HUES6 (cell line): ENCODE measurements around the gene HEXA.
A peak's percentile ranks its signal among the peaks of the same experiment; 100 is the strongest.

Experiments used
- H3K27ac ChIP-seq: 2 replicates; pipeline ENCODE4 v1.7.0; 2013; ENCODE audit warnings: low read depth, mild to moderate bottlenecking, low read length, inconsistent platforms
- H3K27me3 ChIP-seq: 2 replicates; pipeline ENCODE4 v1.6.1; 2013; ENCODE audit warnings: low read length; ENCODE audit not compliant: control insufficient read depth, insufficient read depth
- H3K36me3 ChIP-seq: 2 replicates; pipeline ENCODE4 v1.6.1; 2013; ENCODE audit warnings: low read length; ENCODE audit not compliant: control insufficient read depth, insufficient read depth
- H3K4me1 ChIP-seq: 2 replicates; pipeline ENCODE4 v1.6.1; 2013; ENCODE audit warnings: low read length; ENCODE audit not compliant: control insufficient read depth, insufficient read depth
- H3K4me3 ChIP-seq: 2 replicates; pipeline ENCODE4 v1.5.1; 2013; ENCODE audit warnings: low read depth, low read length
- H3K9ac ChIP-seq: one replicate; pipeline ENCODE4 v1.6.1; 2013; ENCODE audit warnings: mild to moderate bottlenecking, low read length
- H3K9me3 ChIP-seq: 2 replicates; pipeline ENCODE4 v1.6.1; 2013; ENCODE audit warnings: low read depth, low read length; ENCODE audit not compliant: control insufficient read depth, insufficient read depth

The HEXA gene

GRCh38 chr15:72377331-72377730, 1.5 kb upstream of the HEXA start:
- no peak overlapping the region for H3K4me3 ChIP-seq
- H3K9ac ChIP-seq, result no peak overlapping the region
- H3K9me3 ChIP-seq, result no peaks in the 10 kb centered on the region
- peaks cover 14% of the 10 kb centered on the region; the same call in 1 of the 2 replicates for H3K27me3 ChIP-seq
- H3K36me3 ChIP-seq, result no peaks in the 10 kb centered on the region
- no peak overlapping the region for H3K27ac ChIP-seq
- no peaks in the 10 kb centered on the region for H3K4me1 ChIP-seq

GRCh38 chr15:72375501-72375845, 341 bp downstream of the HEXA start:
- no peaks in the 10 kb centered on the region for H3K4me1 ChIP-seq
- peaks cover under 1% of the 10 kb centered on the region; the same call in 1 of the 2 replicates for H3K36me3 ChIP-seq
- H3K9ac ChIP-seq, result peak overlapping the region; percentile 88
- H3K4me3 ChIP-seq, result peak overlapping the region; percentile 95
- peaks cover 5% of the 10 kb centered on the region; the same call in 1 of the 2 replicates for H3K27me3 ChIP-seq
- peak overlapping the region; percentile 58; the same call in 1 of the 2 replicates for H3K27ac ChIP-seq
- no peaks in the 10 kb centered on the region for H3K9me3 ChIP-seq

- no peaks in the 10 kb centered on the region for H3K9me3 ChIP-seq
- H3K27ac ChIP-seq, result no peak overlapping the region
Measured at GRCh38 chr15:72372361-72372760, 3.5 kb downstream of the HEXA start.

GRCh38 chr15:72369964-72370363, 5.8 kb downstream of the HEXA start:
- no peak overlapping the region for H3K9ac ChIP-seq
- H3K4me3 ChIP-seq, result no peak overlapping the region
- H3K9me3 ChIP-seq, result no peaks in the 10 kb centered on the region
- H3K27ac ChIP-seq, result no peak overlapping the region
- no peaks in the 10 kb centered on the region for H3K27me3 ChIP-seq
- no peaks in the 10 kb centered on the region for H3K4me1 ChIP-seq
- peaks cover 6% of the 10 kb centered on the region for H3K36me3 ChIP-seq

More at GRCh38 chr15:72372361-72372760, 3.5 kb downstream of the HEXA start:
- Histone ChIP-seq H3K9ac (no peak overlapping the region), H3K4me1 (no peaks in the 10 kb centered on the region), H3K36me3 (peaks cover 6% of the 10 kb centered on the region), H3K4me3 (no peak overlapping the region), H3K27me3 (no peaks in the 10 kb centered on the region)

- H3K4me1 ChIP-seq, result no peaks in the 10 kb centered on the region
- peaks cover 6% of the 10 kb centered on the region for H3K36me3 ChIP-seq
- H3K9ac ChIP-seq, result no peak overlapping the region
- no peak overlapping the region for H3K4me3 ChIP-seq
- H3K27ac ChIP-seq, result no peak overlapping the region
- no peaks in the 10 kb centered on the region for H3K9me3 ChIP-seq
- no peaks in the 10 kb centered on the region for H3K27me3 ChIP-seq
Measured at GRCh38 chr15:72368899-72369298, 6.9 kb downstream of the HEXA start.

GRCh38 chr15:72368325-72368724, 7.5 kb downstream of the HEXA start:
- H3K9me3 ChIP-seq, result no peaks in the 10 kb centered on the region
- peaks cover 6% of the 10 kb centered on the region for H3K36me3 ChIP-seq
- no peak overlapping the region for H3K4me3 ChIP-seq
- no peaks in the 10 kb centered on the region for H3K27me3 ChIP-seq
- H3K4me1 ChIP-seq, result no peaks in the 10 kb centered on the region
- H3K27ac ChIP-seq, result no peak overlapping the region
- no peak overlapping the region for H3K9ac ChIP-seq

GRCh38 chr15:72365844-72366243, 10.0 kb downstream of the HEXA start:
- peaks cover 6% of the 10 kb centered on the region for H3K36me3 ChIP-seq
- no peaks in the 10 kb centered on the region for H3K9me3 ChIP-seq
- no peak overlapping the region for H3K4me3 ChIP-seq
- no peak overlapping the region for H3K27ac ChIP-seq
- H3K9ac ChIP-seq, result no peak overlapping the region
- H3K27me3 ChIP-seq, result no peaks in the 10 kb centered on the region
- H3K4me1 ChIP-seq, result no peaks in the 10 kb centered on the region

- Histone ChIP-seq H3K4me1 (no peaks in the 10 kb centered on the region), H3K9me3 (no peaks in the 10 kb centered on the region), H3K27ac (no peak overlapping the region), H3K27me3 (no peaks in the 10 kb centered on the region), H3K36me3 (peaks cover 6% of the 10 kb centered on the region), H3K4me3 (no peak overlapping the region), H3K9ac (no peak overlapping the region)
Measured at GRCh38 chr15:72361176-72361575, 14.6 kb downstream of the HEXA start.

GRCh38 chr15:72358650-72359171, 17.1 kb downstream of the HEXA start:
- Histone ChIP-seq H3K27me3 (no peaks in the 10 kb centered on the region), H3K9me3 (no peaks in the 10 kb centered on the region), H3K9ac (no peak overlapping the region), H3K27ac (no peak overlapping the region), H3K4me1 (no peaks in the 10 kb centered on the region), H3K4me3 (no peak overlapping the region), H3K36me3 (peaks cover 21% of the 10 kb centered on the region)

GRCh38 chr15:72358121-72358520, 17.7 kb downstream of the HEXA start:
- Histone ChIP-seq H3K27ac (no peak overlapping the region), H3K27me3 (no peaks in the 10 kb centered on the region), H3K4me3 (no peak overlapping the region), H3K4me1 (no peaks in the 10 kb centered on the region), H3K36me3 (peaks cover 27% of the 10 kb centered on the region), H3K9me3 (no peaks in the 10 kb centered on the region), H3K9ac (no peak overlapping the region)

- no peak overlapping the region for H3K9ac ChIP-seq
- H3K36me3 ChIP-seq, result peaks cover 49% of the 10 kb centered on the region
Measured at GRCh38 chr15:72354496-72354895, 21.3 kb downstream of the HEXA start.

GRCh38 chr15:72353266-72353665, 22.5 kb downstream of the HEXA start:
- Histone ChIP-seq H3K27ac (no peak overlapping the region), H3K4me3 (no peak overlapping the region), H3K27me3 (no peaks in the 10 kb centered on the region), H3K4me1 (no peaks in the 10 kb centered on the region), H3K9ac (no peak overlapping the region), H3K36me3 (peaks cover 61% of the 10 kb centered on the region), H3K9me3 (no peaks in the 10 kb centered on the region)

More at GRCh38 chr15:72354496-72354895, 21.3 kb downstream of the HEXA start:
- Histone ChIP-seq H3K9me3 (no peaks in the 10 kb centered on the region), H3K4me1 (no peaks in the 10 kb centered on the region), H3K4me3 (no peak overlapping the region), H3K27me3 (no peaks in the 10 kb centered on the region), H3K27ac (no peak overlapping the region)
